Endothelial cell of umbilical vein (primary cell): ENCODE data around the gene KITLG. TPM values are rescaled to one million over a fixed set of nuclear protein-coding genes. Genes with fewer than 3 reads are reported as not detected.

Experiments used
- BruUV-seq: library from RNA; stranded (reverse); fragments of 400-500 nt; replicated peaks from 2 replicates; lab custom pipeline; 2021; lab: Mats Ljungman, UMichigan
- CTCF ChIA-PET: fragments of 300-600, 350-600 bp; sonication (Branson Sonifier 250); formaldehyde crosslinking; loops from one replicate; lab custom pipeline; 2021; ENCODE audit warnings: antibody characterized with exemption, inconsistent platforms; lab: Charles Lee
- POLR2A ChIA-PET: fragments of 300-600, 350-600 bp; sonication (Branson Sonifier 250); formaldehyde crosslinking; loops from one replicate; lab custom pipeline; 2021; ENCODE audit warnings: antibody characterized with exemption, inconsistent platforms; lab: Charles Lee
- DNase-seq: peaks from one replicate; pipeline ENCODE4 v3.0.0-alpha.2; 2011; ENCODE audit warnings: low read depth, low spot score
- FAIRE-seq: peaks from 2 replicates; lab custom pipeline; 2011; peaks lifted over from hg19 to GRCh38; lab: Jason Lieb, UNC
- H2AFZ ChIP-seq: 2 replicates; pipeline ENCODE4 v1.6.0; 2012; ENCODE audit warnings: low read depth, low read length, control low read depth, inconsistent platforms
- H3K27ac ChIP-seq: 2 replicates; pipeline ENCODE4 v1.5.1; 2011; ENCODE audit warnings: low read depth, mild to moderate bottlenecking, control low read depth, low read length, moderate library complexity; ENCODE audit not compliant: insufficient read depth
- H3K27me3 ChIP-seq, 2 experiments: 2 replicates each; pipeline versions ENCODE4 v1.6.0 to v1.6.1; 2011; ENCODE audit warnings: low read length in 2 of 2, mixed read lengths in 1 of 2; ENCODE audit not compliant: control insufficient read depth in 2 of 2, insufficient read depth in 2 of 2
- H3K36me3 ChIP-seq, 2 experiments: 2 replicates in 1 of 2; 3 replicates in 1 of 2; pipeline ENCODE4 v1.5.1; 2011; ENCODE audit warnings: low read length in 2 of 2, mild to moderate bottlenecking in 1 of 2, moderate library complexity in 1 of 2; ENCODE audit not compliant: control insufficient read depth in 2 of 2, insufficient read depth in 2 of 2; ENCODE audit errors: extremely low read depth in 1 of 2
- H3K4me1 ChIP-seq: 3 replicates; pipeline ENCODE4 v1.5.1; 2011; ENCODE audit warnings: mild to moderate bottlenecking, low read length; ENCODE audit not compliant: control insufficient read depth, insufficient read depth; ENCODE audit errors: extremely low read depth
- H3K4me2 ChIP-seq: 2 replicates; pipeline ENCODE4 v1.6.1; 2011; ENCODE audit warnings: low read length, control low read depth, mixed read lengths; ENCODE audit not compliant: insufficient read depth
- H3K4me3 ChIP-seq, 3 experiments: fragments of 200-600 bp in 1 of 3; sonication (generic), shearing (Covaris generic) in 1 of 3; replicated peaks in 1 of 3; 2 replicates each; pipeline ENCODE4 v1.5.1; 2011 to 2016; ENCODE audit warnings: control low read depth in 3 of 3, low read length in 3 of 3, mild to moderate bottlenecking in 2 of 3, inconsistent platforms in 1 of 3, low read depth in 1 of 3, moderate library complexity in 1 of 3; ENCODE audit not compliant: insufficient read depth in 1 of 3
- H3K79me2 ChIP-seq: 2 replicates; pipeline ENCODE4 v1.6.0; 2012; ENCODE audit warnings: low read length, inconsistent platforms; ENCODE audit not compliant: control insufficient read depth, insufficient read depth
- H3K9ac ChIP-seq: replicated peaks from 2 replicates; pipeline ENCODE3; 2011; ENCODE audit warnings: low read length, control low read depth; ENCODE audit not compliant: insufficient read depth; ENCODE audit errors: extremely low read depth
- H3K9me1 ChIP-seq: replicated peaks from 3 replicates; pipeline ENCODE4 v1.6.0; 2011; ENCODE audit warnings: mild to moderate bottlenecking, low read length; ENCODE audit not compliant: control insufficient read depth, insufficient read depth; ENCODE audit errors: extremely low read depth
- H3K9me3 ChIP-seq: replicated peaks from 2 replicates; pipeline ENCODE4 v1.5.1; 2012; ENCODE audit warnings: low read length, inconsistent platforms; ENCODE audit not compliant: control insufficient read depth, insufficient read depth
- H4K20me1 ChIP-seq: replicated peaks from 2 replicates; pipeline ENCODE3; 2011; ENCODE audit warnings: mild to moderate bottlenecking, low read length; ENCODE audit not compliant: control insufficient read depth, insufficient read depth; ENCODE audit errors: extremely low read depth
- CTCF ChIP-seq, 2 donors: IDR thresholded peaks; 1 replicate in 1 of 2; 2 replicates in 1 of 2; pipeline ENCODE4 v1.5.1; 2011; ENCODE audit warnings: low read length in 2 of 2, mild to moderate bottlenecking in 2 of 2, moderate library complexity in 2 of 2, control low read depth in 1 of 2, inconsistent platforms in 1 of 2, low read depth in 1 of 2; ENCODE audit not compliant: insufficient read depth in 1 of 2; ENCODE audit errors: extremely low read depth in 1 of 2
- EZH2 ChIP-seq: IDR thresholded peaks from 2 replicates; pipeline ENCODE4 v1.6.1; 2012; ENCODE audit warnings: borderline replicate concordance, low read depth, mild to moderate bottlenecking, moderate library complexity, low read length, inconsistent platforms; ENCODE audit not compliant: severe bottlenecking
- FOS ChIP-seq: IDR thresholded peaks from 2 replicates; pipeline ENCODE4 v1.6.1; 2011; ENCODE audit warnings: mild to moderate bottlenecking, low read length, moderate library complexity, borderline replicate concordance; ENCODE audit not compliant: insufficient read depth
- GATA2 ChIP-seq: IDR thresholded peaks from 2 replicates; pipeline ENCODE4 v1.7.0; 2011; ENCODE audit warnings: low read depth, mild to moderate bottlenecking, moderate library complexity, mixed read lengths, low read length; ENCODE audit not compliant: insufficient read length, insufficient read depth
- JUN ChIP-seq: IDR thresholded peaks from 2 replicates; pipeline ENCODE4 v1.6.1; 2011; ENCODE audit warnings: borderline replicate concordance, low read depth; ENCODE audit not compliant: insufficient read length, insufficient read depth
- MYC ChIP-seq: IDR thresholded peaks from one replicate; pipeline ENCODE4 v1.6.1; 2011; ENCODE audit warnings: mild to moderate bottlenecking, low read depth, low read length
- POLR2A ChIP-seq: IDR thresholded peaks from 2 replicates; pipeline ENCODE4 v1.6.1; 2012; ENCODE audit warnings: low read depth, mild to moderate bottlenecking, control low read depth, low read length
- POLR2AphosphoS5 ChIP-seq: IDR thresholded peaks from 2 replicates; pipeline ENCODE4 v1.6.1; 2012; ENCODE audit warnings: low read depth, mild to moderate bottlenecking, control low read depth, low read length, moderate library complexity; ENCODE audit not compliant: insufficient read depth
- dilution Hi-C: fragments of 300-500 bp; cut with MboI; formaldehyde crosslinking; loops from one replicate; pipeline ENCODE4 v1.15.0; 2019; ENCODE audit warnings: low sequenced_read_pairs; ENCODE audit not compliant: extremely low pct_ligation_motif_present
- intact Hi-C: fragments of 100-400 bp; cut with micrococcal nuclease; formaldehyde crosslinking; loops from one replicate; pipeline ENCODE4 v1.10.0; 2022
- polyA plus RNA-seq, 4 experiments: library from polyadenylated mRNA; depleted of rRNA in 3 of 4; stranded (reverse) in 3 of 4; unstranded in 1 of 4; fragments of >200 nt; gene quantifications; 2 replicates each; pipeline versions ENCODE4 v1.2.1 to v1.2.3, GENCODE V29; 2011 to 2012; ENCODE audit warnings: missing spikeins in 1 of 4
- total RNA-seq: library from RNA; stranded (reverse); gene quantifications from 2 replicates; pipeline ENCODE4 v1.2.3, GENCODE V29; 2021
- TF ChIP-seq, protein P1 (sequence below): IDR thresholded peaks from 2 replicates; pipeline ENCODE4 v1.6.1; 2011; ENCODE audit not compliant: insufficient read depth, insufficient read length

KITLG gene
- total and polyA plus RNA-seq, 2 donors (not counting 3 experiments of a cell fraction or from before 2014, with no cell fraction given) = 3.8 to 32.5 TPM

DNA sequence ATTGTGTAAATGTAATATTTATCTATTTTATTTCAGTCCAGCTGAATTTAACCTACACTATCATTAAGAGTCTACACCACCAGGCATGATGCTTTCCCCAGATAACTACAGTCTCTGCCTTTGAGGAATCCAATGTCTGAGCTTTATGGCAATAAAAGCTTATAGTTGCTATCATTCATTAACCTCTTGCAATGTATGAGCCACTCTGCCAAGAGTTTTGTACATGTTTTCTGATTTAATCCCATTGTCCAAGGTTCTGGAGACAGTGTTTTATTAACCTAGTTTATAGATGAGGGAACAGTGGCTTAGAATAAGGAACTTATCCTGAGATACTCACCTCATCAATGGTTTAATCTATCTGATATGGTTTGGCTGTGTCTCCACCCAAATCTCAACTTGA is 17.1 kb upstream of the KITLG start:
- H3K27me3 ChIP-seq = no peaks in the 10 kb centered on the region
- TF ChIP-seq GATA2 = no peak
- no peak for TF ChIP-seq POLR2AphosphoS5
- TF ChIP-seq POLR2A = no peak
- TF ChIP-seq FOS = no peak
- TF ChIP-seq, protein P1, sequence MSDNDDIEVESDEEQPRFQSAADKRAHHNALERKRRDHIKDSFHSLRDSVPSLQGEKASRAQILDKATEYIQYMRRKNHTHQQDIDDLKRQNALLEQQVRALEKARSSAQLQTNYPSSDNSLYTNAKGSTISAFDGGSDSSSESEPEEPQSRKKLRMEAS = no peak
- TF ChIP-seq MYC = no peak
- TF ChIP-seq CTCF (IDR thresholded peaks at IDR 0.05; ENCODE audit: extremely low read depth in 1 of 2, insufficient read depth in 1 of 2, low read depth in 1 of 2, low read length in 2 of 2) = no peak
- no peak for TF ChIP-seq EZH2
- no peak for TF ChIP-seq JUN
- no peak overlapping the region for H2AFZ ChIP-seq
- intact Hi-C loops (no loop called here), dilution Hi-C loops (no loop called here)
- FAIRE-seq (no peak), DNase-seq (no peak)
- H3K27ac ChIP-seq = no peak overlapping the region
- no peak overlapping the region for H3K9ac ChIP-seq
- no peaks in the 10 kb centered on the region for H3K36me3 ChIP-seq
- no peaks in the 10 kb centered on the region for H3K9me3 ChIP-seq
- no peaks in the 10 kb centered on the region for H4K20me1 ChIP-seq
- no peaks in the 10 kb centered on the region for H3K4me1 ChIP-seq
- no peaks in the 10 kb centered on the region for H3K79me2 ChIP-seq
- no peak overlapping the region for H3K4me2 ChIP-seq
- CTCF ChIA-PET = interaction anchor here (1.0 kb wide), 1 partner anchor 17 kb away, joined by 3 read pairs; the partner anchor contains the start of gene KITLG
- no TSS peak for BruUV-seq
- POLR2A ChIA-PET = no interaction called here
- H3K4me3 ChIP-seq = no peak overlapping the region
- H3K9me1 ChIP-seq = no peaks in the 10 kb centered on the region
